Measurements from ENCODE around the gene HOXB4.

- TF ChIP-seq CTCF (conservative IDR thresholded peaks at IDR 0.05; ENCODE audit: low read depth, low read length) = no peak
- no peak for TF ChIP-seq EZH2phosphoT487 (IDR thresholded peaks at IDR 0.05; ENCODE audit: borderline replicate concordance, low read length)
Observed at GRCh38 chr17:48584223-48584741, 6.1 kb upstream of the HOXB4 start.

Data from PC-3 (cell line).